ENCODE data around the gene ZSWIM1.

DNA sequence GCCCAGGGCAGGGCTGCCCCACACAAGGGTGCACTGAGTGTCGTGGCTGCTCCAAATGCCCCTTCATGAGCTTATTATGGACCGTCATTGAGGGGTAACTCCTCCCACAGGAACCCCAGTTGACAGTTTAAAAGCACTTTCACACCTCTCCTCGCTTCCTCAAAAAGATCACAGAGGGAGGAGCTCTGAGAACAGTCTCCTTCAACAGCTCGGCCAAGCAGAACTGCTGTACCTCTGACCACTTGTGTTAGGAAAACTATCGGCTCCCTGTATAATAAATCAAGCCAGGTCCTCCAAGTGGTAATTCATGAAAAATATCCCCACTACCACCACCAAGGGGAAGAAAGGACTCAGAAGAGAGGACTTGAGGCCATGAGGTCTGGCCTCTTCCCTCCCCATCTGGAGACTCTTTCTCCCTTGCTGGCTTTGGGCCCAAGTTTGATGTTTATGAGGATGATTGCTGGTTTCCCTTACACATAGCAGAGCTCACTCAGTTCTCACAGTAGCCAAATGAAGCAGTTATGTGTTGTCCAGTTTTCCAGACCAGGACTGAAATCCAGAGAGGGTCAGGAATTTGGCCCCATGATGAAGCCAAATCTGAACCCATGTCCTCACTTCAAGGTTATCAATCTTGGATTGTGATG is 38.7 kb upstream of the ZSWIM1 start:
- TF ChIP-seq POLR2A (IDR thresholded peaks at IDR 0.05; ENCODE audit: low read length) (no peak), GATA1 (IDR thresholded peaks at IDR 0.05; ENCODE audit: low read depth, low read length) (no peak)
